NCI-H2081 treated with DMSO at 0.1 percent for 48 hours (cell line): Measurements from ENCODE around the gene PIKFYVE.
"Not testable (repeated sequence)": the region's sequence is repeated elsewhere in the genome, so short reads cannot be mapped to it uniquely, and the experiment has no call there.

Source experiments
- DNase-seq: peaks from one replicate; lab custom pipeline; 2025; lab: John Stamatoyannopoulos, UW

PIKFYVE gene, protein sequence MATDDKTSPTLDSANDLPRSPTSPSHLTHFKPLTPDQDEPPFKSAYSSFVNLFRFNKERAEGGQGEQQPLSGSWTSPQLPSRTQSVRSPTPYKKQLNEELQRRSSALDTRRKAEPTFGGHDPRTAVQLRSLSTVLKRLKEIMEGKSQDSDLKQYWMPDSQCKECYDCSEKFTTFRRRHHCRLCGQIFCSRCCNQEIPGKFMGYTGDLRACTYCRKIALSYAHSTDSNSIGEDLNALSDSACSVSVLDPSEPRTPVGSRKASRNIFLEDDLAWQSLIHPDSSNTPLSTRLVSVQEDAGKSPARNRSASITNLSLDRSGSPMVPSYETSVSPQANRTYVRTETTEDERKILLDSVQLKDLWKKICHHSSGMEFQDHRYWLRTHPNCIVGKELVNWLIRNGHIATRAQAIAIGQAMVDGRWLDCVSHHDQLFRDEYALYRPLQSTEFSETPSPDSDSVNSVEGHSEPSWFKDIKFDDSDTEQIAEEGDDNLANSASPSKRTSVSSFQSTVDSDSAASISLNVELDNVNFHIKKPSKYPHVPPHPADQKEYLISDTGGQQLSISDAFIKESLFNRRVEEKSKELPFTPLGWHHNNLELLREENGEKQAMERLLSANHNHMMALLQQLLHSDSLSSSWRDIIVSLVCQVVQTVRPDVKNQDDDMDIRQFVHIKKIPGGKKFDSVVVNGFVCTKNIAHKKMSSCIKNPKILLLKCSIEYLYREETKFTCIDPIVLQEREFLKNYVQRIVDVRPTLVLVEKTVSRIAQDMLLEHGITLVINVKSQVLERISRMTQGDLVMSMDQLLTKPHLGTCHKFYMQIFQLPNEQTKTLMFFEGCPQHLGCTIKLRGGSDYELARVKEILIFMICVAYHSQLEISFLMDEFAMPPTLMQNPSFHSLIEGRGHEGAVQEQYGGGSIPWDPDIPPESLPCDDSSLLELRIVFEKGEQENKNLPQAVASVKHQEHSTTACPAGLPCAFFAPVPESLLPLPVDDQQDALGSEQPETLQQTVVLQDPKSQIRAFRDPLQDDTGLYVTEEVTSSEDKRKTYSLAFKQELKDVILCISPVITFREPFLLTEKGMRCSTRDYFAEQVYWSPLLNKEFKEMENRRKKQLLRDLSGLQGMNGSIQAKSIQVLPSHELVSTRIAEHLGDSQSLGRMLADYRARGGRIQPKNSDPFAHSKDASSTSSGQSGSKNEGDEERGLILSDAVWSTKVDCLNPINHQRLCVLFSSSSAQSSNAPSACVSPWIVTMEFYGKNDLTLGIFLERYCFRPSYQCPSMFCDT (N-terminal part only)

DNA sequence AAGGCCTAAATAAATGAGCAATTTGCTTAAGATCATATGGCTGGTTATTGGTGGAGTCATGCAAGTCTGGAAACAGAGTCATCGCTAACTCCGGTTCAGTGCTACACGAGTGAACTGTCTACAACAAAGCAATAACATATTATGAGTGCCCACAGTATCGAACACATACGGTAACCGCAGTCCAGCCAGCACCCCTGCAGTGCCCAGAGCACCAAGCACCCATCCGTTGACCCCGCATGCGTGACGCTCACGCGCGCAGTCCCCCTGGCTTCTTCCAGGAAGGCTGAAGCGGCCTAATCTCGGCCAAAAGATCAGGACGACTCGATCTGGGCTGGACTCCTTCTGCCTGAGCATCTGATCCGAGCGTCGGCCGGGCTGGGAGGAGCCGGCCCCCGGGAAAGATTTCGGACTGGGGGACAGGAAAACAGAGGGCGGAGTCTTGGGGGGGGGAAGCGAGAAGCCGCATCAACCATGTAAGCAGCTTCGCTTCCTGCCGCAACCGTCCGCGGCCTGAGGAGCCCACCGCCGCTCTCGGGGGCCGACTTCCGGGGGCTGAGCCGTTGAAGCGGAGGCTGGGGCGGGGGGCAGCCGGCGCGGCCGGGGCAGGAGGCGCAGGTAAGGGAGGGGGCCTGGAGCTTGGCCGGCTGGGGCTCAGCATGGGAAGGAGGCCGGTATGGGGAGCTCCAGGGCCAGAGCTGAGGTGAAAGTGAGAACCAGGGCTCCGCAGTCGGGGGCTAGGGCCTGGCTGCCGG lies at the start of gene PIKFYVE:
Gene PIKFYVE (plus strand): TSS at position 455 of the 752 bp plus-strand sequence. CDS start 5,265 bp downstream, outside the sequence.
- DNase-seq: peak; percentile 91

DNA sequence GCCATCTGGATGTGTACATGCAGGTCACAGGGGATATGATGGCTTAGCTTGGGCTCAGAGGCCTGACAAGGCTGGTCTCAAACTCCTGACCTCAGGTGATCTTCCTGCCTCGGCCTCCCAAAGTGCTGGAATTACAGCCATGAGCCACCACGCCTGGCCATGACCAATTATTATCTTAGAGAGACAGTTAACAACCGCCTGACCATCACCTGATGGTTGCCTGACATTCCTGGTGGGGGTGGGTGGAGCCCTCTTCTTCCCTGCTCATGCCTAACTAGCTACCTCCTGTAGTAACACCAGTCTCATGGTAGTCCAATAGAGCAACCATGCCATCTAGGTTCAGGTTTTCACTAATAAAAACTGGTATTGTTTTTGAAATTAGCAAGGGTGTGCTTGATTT lies 44.2 kb upstream of the PIKFYVE start:
- not testable (repeated sequence) for DNase-seq

DNA sequence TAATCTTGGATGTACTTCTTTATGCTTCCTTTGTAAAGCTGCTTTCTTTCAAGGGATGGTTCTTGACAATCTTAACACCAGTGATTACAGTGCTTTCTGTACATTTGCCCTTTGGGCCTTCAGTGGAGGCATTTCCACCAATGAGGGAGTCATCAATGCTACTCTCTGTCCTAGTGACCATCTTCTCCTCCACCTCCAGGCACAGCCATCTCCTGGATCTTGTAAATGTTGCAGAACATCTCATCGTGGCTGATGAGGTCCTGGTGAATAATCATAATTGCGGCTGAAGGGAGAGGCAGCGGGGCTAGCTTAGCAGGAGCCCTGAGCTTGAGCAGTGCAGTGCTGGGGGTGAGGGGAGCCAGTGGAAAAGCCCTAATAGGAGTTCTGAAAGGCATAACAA lies 43.7 kb upstream of the PIKFYVE start:
- DNase-seq: no peak

DNA sequence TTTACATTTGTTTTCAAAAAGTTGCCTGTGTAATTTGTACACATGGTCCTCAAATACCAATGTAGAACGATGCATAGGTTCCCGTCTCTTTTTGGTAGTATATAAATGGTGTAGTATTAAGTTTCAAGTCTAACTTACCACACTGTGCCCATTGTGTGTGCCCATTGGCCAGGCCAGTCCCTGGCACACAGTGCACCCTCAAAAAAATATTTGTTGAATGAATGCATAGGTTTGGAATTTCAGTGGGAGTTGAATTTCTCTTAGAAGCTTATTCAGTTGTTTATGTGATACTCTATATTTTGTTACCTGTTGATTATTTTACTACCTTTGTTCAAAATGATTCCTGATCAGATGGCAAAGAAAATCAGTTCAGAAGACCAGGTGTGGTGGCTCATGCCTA lies 41.3 kb upstream of the PIKFYVE start:
- no peak for DNase-seq

DNA sequence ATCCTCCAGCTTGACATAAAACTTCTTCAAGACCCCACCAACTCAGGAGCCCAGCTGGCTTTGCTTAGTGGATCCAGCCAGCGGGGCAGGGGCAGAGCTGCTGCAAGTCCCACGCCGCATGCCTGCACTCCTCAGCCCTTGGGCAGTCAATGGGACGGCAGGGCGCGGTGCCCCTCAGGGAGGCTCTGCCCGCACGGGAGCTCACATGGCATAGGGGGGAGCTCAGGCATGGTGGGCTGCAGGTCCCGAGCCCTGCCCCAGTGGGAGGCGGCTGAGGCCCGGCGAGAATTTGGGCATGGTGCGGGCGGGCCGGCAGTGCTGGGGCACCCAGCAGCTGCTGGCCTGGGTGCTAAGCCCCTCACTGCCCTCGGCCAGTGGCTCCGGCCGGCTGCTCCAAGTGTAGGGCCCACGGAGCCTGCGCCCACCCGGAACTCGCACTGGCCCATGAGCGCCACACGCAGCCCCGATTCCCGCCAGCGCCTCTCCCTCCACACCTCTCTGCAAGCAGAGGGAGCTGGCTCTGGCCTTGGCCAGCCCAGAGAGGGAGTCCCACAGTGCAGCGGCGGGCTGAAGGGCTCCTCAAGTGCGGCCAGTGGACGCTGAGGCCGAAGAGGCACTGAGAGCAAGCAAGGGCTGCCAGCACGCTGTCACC lies 38.3 kb upstream of the PIKFYVE start:
- no peak for DNase-seq

DNA sequence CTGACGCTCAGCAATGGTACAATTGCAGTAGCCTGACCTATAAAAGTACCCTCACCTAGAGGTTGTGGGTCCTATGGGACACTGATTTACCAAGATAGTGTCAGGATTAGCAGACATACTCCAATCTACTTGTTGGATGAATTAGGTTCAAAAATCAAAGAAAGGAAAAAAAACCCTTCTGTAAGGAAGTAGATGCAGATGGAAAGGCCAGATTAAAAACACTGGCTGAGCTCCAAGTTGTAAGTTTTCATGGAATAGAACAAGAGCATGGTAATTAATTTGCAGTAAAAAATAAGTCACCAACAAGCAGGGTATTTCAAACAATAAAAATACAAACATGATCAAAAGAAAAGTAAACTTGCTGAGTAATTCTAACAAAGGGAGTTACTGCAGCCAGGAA lies 37.6 kb upstream of the PIKFYVE start:
- no peak for DNase-seq

DNA sequence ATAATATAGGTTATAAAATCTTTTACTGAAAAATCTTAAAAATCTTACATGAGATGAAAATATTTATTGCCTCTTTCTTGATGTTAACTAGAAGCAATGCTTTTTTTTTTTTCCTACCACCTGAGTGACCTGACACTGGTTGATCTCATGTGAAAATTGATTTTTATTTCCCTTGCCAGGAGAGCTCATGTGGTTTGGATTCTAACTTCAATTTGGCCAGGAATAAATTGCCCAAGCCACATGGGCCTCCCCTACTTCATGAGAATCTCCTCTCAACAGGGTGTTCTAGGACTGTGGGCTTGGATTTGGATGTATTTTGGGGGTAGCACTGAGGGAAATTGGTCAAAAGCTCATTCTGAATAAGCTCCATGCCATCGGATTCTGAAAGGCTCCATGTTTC lies 31.3 kb upstream of the PIKFYVE start:
- DNase-seq: no peak

DNA sequence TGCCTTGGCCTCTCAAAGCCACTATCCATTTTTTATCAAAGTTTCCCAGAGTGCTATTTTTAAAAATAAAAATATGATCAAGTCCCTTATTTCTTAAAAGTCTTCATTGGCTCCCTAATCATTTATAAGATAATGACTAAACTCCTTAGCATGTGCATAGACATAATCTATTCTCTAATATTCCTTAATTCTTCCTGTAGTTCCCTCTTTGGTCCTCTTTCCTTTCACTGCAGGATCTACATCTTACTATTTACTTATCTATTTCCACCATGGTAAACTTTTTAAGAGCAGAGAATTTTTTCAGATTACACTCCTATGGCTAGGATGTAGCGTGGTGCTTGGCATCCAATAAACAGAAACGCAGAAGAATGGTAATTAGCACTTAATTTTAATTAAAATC lies 30.2 kb upstream of the PIKFYVE start:
- DNase-seq: no peak

DNA sequence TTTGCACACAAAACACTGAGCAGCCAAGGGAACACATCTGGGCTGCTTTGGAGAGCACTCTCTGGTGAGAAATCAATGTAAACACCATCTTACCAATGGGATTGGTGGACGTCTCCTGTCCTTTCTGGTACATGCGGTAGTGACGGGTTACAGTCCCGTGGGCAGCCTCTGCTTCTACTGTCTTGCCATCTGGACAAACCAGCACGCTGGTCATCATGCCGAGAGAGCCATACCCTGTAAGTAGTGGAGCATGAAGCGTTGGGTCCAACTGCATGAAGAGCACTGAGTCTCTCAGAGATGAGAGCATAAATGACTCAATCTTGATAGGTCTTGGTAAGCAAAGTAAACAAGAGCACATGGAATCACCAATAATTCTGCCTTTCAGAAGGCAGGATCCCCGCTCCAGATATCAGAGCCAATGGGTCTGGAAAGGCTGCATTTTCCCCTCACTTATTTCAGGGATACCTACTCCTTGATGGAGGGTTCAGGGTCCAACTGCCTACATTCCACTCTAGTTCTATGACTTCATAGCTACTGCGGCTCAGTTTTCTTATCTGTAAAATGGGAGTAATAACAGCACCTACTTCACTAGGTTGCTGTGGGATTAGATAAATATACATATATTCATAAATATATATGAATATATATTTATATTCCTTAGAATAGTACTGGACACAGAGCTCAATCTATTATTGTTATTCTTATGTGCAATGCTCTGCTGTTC lies 26.1 kb upstream of the PIKFYVE start:
- DNase-seq: no peak

DNA sequence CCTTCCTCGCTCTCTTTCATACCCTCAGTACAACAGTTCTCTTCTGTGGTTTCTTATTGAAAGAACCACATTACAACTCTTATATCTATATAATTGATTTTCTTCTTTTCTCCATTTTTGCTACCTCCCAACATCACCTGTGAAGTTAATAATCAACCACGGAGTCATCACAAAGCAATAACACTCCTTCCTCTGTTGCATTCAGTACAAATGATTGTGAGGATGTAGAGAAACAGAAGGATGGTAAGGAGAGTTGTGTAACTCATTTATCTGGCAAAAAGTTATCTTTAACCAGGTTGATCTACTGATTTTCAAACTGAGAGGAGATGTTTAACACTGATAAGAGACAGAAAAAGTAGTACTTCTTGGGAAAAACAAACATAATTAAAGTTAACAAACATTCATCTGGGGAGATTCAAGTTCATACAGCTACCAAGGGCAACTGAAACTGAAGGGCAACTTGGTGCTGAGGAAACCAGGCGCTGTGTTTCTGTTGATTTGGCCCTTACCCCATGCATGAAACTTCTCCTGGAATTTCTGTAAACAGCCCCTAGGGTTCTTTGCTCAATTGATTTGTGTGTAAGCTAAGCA lies 25.3 kb upstream of the PIKFYVE start:
- DNase-seq: no peak

DNA sequence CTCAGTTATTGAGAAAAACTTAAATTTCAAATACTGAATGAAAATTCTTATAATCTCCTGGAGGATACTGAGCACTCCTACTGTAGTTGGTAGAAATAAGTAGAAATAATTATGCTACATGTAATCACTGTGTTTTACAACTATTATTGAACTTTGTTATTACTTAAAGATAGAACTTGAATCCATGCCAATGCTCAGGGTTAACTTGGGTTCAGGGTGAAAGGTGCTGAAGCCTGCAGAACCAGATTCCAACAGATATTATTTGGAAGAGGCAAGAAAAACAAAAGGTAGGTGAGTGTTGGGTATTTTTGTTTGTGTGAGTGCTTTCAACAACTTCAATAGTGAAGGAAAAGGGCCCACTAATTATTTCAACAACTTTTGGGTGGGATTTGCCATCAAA lies 21.6 kb upstream of the PIKFYVE start:
- DNase-seq: no peak

DNA sequence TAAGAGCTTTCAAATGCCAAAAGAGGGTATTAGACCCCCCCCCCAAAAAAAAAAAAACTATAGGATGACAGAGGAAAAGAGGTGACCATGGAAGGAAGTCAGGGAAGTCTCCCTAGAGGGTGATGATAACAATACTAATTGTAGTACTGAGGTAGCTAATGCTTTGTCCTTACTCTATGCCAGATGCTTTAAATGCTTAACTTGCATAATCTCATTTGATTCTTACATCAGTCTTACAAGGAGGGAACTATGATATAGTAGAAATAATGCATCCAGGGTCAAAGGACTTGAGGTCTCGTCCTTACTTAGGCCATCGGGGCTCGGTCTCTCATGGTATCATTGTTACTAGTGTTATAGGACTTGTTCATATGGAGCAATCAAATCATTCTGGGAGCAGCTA lies 20.3 kb upstream of the PIKFYVE start:
- no peak for DNase-seq

DNA sequence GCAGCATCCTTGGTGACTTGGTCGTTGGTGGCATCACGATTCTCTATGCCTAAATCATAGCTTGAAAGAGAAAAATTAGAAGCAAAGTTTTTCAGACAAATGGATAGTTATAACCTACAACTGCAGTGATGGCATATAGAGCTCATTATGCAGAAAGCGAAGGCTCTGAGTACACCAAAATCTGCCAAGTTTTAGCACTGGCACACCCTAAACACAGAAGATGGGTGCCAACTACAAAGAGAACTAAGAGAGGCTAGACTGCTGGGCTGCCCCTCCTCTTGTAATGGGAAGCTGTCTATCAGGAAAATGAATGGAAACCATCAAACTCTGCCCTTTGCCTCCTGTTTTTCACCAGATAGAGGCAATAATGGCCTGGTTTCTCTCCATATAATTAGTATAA lies 17.5 kb upstream of the PIKFYVE start:
- DNase-seq: no peak

DNA sequence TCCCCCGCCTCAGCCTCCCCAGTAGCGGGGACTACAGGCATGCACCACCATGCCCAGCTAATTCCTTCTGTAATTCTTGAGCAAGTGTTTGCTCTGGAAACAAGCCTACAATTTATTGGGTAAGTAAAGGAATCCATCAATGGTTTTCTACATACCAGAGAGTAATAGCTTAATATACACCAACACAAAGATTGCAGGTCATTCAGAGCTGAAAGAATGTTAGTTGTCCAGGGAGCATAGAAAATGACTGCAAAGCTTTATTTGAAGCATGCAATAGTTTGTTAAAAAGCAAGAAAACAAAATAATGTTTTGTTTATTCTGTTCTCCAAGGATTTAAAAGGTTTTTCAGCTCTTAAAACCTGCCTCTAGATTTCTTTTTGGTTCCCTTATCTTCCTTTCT lies 16.8 kb upstream of the PIKFYVE start:
- no peak for DNase-seq

DNA sequence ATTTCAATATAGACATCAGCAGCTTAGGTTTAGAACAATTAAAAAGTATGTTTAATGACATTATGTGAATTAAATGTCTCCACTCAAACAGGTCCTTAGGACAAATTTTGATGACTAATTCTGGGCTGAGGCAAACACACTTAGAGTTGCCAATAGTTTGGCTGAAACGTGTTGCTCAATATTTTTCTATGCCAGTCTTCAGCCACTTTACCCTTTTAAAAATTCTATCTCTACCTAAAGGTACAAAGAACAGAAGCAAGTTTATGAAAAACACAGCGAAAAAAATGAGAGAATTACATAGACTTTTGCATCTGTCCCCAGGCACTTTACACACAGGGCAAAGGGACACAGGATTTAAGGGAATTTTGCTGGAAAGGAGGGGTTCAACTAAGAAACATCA lies 15.7 kb upstream of the PIKFYVE start:
- DNase-seq: no peak

DNA sequence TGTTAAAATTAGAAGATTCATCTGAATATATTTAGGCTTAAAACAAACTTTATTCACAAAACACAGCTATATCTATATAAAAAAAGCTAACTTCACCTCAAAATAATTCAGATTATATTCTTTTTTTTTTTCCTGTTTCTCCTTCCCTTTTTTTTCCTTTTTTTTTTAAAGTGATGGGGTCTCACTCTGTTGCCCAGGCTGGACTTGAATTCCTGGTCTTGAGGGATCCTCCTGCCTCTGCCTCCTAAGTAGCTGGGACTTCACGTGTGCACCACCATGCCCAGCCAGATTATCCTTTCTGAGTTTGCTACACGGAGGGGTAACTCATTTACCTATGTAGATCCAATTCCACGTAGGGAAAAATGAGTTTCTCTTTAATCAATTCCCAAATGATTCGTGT lies 15.0 kb upstream of the PIKFYVE start:
- DNase-seq: no peak

DNA sequence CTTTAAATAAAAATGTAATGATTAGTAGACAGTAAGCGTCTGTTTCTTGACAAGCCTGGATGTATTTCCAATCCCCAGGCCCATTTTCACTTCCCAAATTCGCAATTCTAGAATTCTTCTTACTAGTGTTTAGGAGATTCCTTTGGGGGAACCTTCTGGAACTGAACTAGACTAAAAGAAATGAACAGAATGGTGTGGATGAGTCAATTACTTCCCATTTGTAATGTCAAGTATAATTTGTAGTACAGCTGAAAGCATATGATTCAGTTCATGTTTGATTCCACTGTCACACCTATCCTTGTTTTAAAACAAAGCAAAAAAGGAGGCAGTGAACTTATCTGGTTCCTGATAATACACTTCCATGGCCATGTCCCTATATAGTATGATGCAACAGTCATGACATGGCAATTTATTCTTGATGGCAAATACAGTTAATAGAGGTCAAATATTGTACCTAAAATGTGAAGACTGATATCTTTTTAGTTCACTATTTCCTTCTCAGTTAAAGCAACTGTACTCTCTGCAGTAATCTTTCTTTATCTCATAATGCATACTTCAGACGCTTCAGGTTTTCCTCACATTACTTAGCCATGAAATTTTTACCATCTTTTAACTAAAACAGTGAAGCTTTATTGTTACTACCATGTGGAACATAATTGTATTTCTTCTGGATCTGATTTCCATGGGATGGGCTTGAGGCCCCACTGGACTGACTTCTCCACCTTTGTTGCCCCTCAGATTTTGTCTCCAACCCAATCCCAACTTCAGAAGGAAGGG lies 13.2 kb upstream of the PIKFYVE start:
- no peak for DNase-seq

DNA sequence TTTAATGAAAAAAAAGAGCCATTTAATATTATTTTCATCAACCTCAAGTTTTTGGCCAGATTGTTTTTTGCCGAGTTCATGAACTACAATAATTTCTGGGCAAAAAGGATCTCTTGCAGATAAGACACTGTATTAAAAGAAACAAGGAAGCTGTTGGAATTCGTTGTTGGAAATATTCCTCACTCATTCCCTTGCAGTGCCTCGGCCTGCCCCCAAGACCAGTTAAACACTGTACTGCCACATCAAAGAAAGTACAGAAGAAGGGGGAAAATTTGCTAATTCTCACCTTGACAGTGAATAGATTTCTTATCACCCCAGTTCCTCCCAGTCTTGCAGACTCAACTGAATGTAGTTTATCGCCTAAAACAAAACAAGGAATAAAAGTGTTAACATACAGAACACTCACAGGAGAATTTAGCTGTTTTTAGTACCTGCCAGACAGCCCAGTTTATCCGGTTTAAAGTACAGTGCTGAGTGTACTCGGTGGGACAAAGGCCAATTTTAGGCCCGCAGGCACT lies 12.4 kb upstream of the PIKFYVE start:
- DNase-seq: no peak
